Esophagus muscularis mucosa (tissue), 4 donors: ENCODE measurements around the gene LAPTM4A.
A peak's percentile ranks its signal among the peaks of the same experiment; 100 is the strongest.

Source experiments
- CTCF ChIP-seq, 3 experiments: fragments of 200-600 bp in 2 of 3; fragments of 450-650 bp in 1 of 3; sonication (generic) in 2 of 3; IDR thresholded peaks; one replicate each; pipeline ENCODE4 v1.5.1; 2017 to 2019; ENCODE audit warnings: antibody characterized with exemption in 3 of 3, mild to moderate bottlenecking in 2 of 3, moderate library complexity in 1 of 3
- EP300 ChIP-seq: sonication (generic); formaldehyde crosslinking; IDR thresholded peaks from one replicate; pipeline ENCODE4 v1.6.1; 2017; ENCODE audit warnings: antibody characterized with exemption
- POLR2A ChIP-seq: fragments of 450-650 bp; IDR thresholded peaks from one replicate; pipeline ENCODE4 v1.6.1; 2017; ENCODE audit warnings: antibody characterized with exemption, moderate library complexity, mild to moderate bottlenecking, low read depth
- POLR2AphosphoS5 ChIP-seq, 2 donors: sonication (generic); formaldehyde crosslinking; IDR thresholded peaks; one replicate each; pipeline ENCODE4 v1.6.1; 2017; ENCODE audit warnings: antibody characterized with exemption in 2 of 2

GRCh38 chr2:20097889-20098714 lies 46.7 kb upstream of the LAPTM4A start:
- TF ChIP-seq EP300 (no peak), POLR2AphosphoS5 (IDR thresholded peaks at IDR 0.05) (peak in 1 of 2 donors; percentile 47), CTCF (IDR thresholded peaks at IDR 0.05) (peak; percentile 85 to 91 (median 90)), POLR2A (no peak)
